Activated T-cell treated with anti-CD3 and anti-CD28 coated beads, Interleukin-2, amount 50 U/mL, for 4 hours (primary cell): ENCODE results near the gene SEMA5B. TPM values are rescaled to one million over a fixed set of nuclear protein-coding genes. Genes with fewer than 3 reads are reported as not detected.

Experiments used
- ATAC-seq, 2 donors: fragments of 200-7000 bp; cut with Tn5 transposase; one replicate each; pipeline ENCODE4 v1.10.0; 2021
- DNase-seq: peaks from one replicate; pipeline ENCODE4 v3.0.0-alpha.2; 2020
- H3K27me3 Mint-ChIP-seq: one replicate; pipeline ENCODE4 v1.8.0; 2021; ENCODE audit warnings: low read depth, mixed read lengths
- H3K36me3 Mint-ChIP-seq: one replicate; pipeline ENCODE4 v1.8.0; 2022; ENCODE audit warnings: mixed read lengths; ENCODE audit not compliant: insufficient read depth
- H3K4me1 Mint-ChIP-seq: one replicate; pipeline ENCODE4 v1.8.0; 2021; ENCODE audit warnings: low read depth, mixed read lengths
- H3K4me3 Mint-ChIP-seq: one replicate; pipeline ENCODE4 v1.8.0; 2021; ENCODE audit warnings: mild to moderate bottlenecking, moderate library complexity, mixed read lengths
- H3K9me3 Mint-ChIP-seq: one replicate; pipeline ENCODE4 v1.8.0; 2021; ENCODE audit warnings: mixed read lengths
- total RNA-seq, 3 donors: library from RNA; stranded (reverse); gene quantifications; one replicate each; pipeline ENCODE4 v1.2.1, GENCODE V29; 2021

SEMA5B gene
- total RNA-seq, 3 donors from 2014 or later: not detected

- no peak overlapping the region for H3K4me3 Mint-ChIP-seq
- ATAC-seq: no peak
- H3K9me3 Mint-ChIP-seq: no peaks in the 10 kb centered on the region
- H3K4me1 Mint-ChIP-seq: no peaks in the 10 kb centered on the region
- no peaks in the 10 kb centered on the region for H3K36me3 Mint-ChIP-seq
- peaks cover 22% of the 10 kb centered on the region for H3K27me3 Mint-ChIP-seq
- no peak for DNase-seq
These were observed 71.5 kb downstream of the SEMA5B start for GRCh38 chr3:122955916-122956692.

GRCh38 chr3:122952520-122952919 lies 75.0 kb downstream of the SEMA5B start:
- DNase-seq (no peak), ATAC-seq (no peak)
- Mint-ChIP-seq H3K4me1 (no peaks in the 10 kb centered on the region), H3K9me3 (no peaks in the 10 kb centered on the region), H3K27me3 (peaks cover 13% of the 10 kb centered on the region), H3K36me3 (no peaks in the 10 kb centered on the region), H3K4me3 (no peak overlapping the region)

GRCh38 chr3:122948408-122948807 lies 79.2 kb downstream of the SEMA5B start:
- H3K9me3 Mint-ChIP-seq: no peaks in the 10 kb centered on the region
- no peaks in the 10 kb centered on the region for H3K4me1 Mint-ChIP-seq
- ATAC-seq: no peak
- no peaks in the 10 kb centered on the region for H3K27me3 Mint-ChIP-seq
- no peak overlapping the region for H3K4me3 Mint-ChIP-seq
- DNase-seq: no peak
- no peaks in the 10 kb centered on the region for H3K36me3 Mint-ChIP-seq

- no peak overlapping the region for H3K4me3 Mint-ChIP-seq
- H3K27me3 Mint-ChIP-seq: no peaks in the 10 kb centered on the region
- H3K36me3 Mint-ChIP-seq: no peaks in the 10 kb centered on the region
- no peaks in the 10 kb centered on the region for H3K9me3 Mint-ChIP-seq
- ATAC-seq (no peak), DNase-seq (no peak)
- H3K4me1 Mint-ChIP-seq: no peaks in the 10 kb centered on the region
These were observed 79.8 kb downstream of the SEMA5B start for GRCh38 chr3:122947738-122948137.

- no peak for DNase-seq
- Mint-ChIP-seq H3K36me3 (no peaks in the 10 kb centered on the region), H3K4me1 (no peaks in the 10 kb centered on the region), H3K27me3 (no peaks in the 10 kb centered on the region), H3K9me3 (no peaks in the 10 kb centered on the region), H3K4me3 (no peak overlapping the region)
- no peak for ATAC-seq
These were observed 80.4 kb downstream of the SEMA5B start for GRCh38 chr3:122947196-122947595.

- no peaks in the 10 kb centered on the region for H3K9me3 Mint-ChIP-seq
- DNase-seq: no peak
- no peak overlapping the region for H3K4me3 Mint-ChIP-seq
- no peaks in the 10 kb centered on the region for H3K36me3 Mint-ChIP-seq
- H3K27me3 Mint-ChIP-seq: no peaks in the 10 kb centered on the region
- H3K4me1 Mint-ChIP-seq: no peaks in the 10 kb centered on the region
- ATAC-seq: no peak
These were observed 81.4 kb downstream of the SEMA5B start for GRCh38 chr3:122946185-122946584.

GRCh38 chr3:122945230-122945629 lies 82.3 kb downstream of the SEMA5B start:
- DNase-seq (no peak), ATAC-seq (no peak)
- no peaks in the 10 kb centered on the region for H3K9me3 Mint-ChIP-seq
- H3K36me3 Mint-ChIP-seq: no peaks in the 10 kb centered on the region
- no peaks in the 10 kb centered on the region for H3K27me3 Mint-ChIP-seq
- peaks cover 5% of the 10 kb centered on the region for H3K4me1 Mint-ChIP-seq
- no peak overlapping the region for H3K4me3 Mint-ChIP-seq

- no peak for ATAC-seq
- Mint-ChIP-seq H3K4me1 (peaks cover 5% of the 10 kb centered on the region), H3K9me3 (no peaks in the 10 kb centered on the region), H3K27me3 (no peaks in the 10 kb centered on the region), H3K36me3 (no peaks in the 10 kb centered on the region), H3K4me3 (no peak overlapping the region)
- no peak for DNase-seq
These were observed 82.8 kb downstream of the SEMA5B start for GRCh38 chr3:122944671-122945161.

- Mint-ChIP-seq H3K9me3 (no peaks in the 10 kb centered on the region), H3K36me3 (no peaks in the 10 kb centered on the region)
These were observed 83.8 kb downstream of the SEMA5B start for GRCh38 chr3:122943828-122944190.

GRCh38 chr3:122942937-122943827 lies 84.4 kb downstream of the SEMA5B start:
- Mint-ChIP-seq H3K9me3 (no peaks in the 10 kb centered on the region), H3K36me3 (no peaks in the 10 kb centered on the region), H3K4me3 (no peak overlapping the region), H3K4me1 (peaks cover 5% of the 10 kb centered on the region), H3K27me3 (no peaks in the 10 kb centered on the region)
- ATAC-seq (peak in 1 of 2 donors; percentile 54), DNase-seq (no peak)

More at GRCh38 chr3:122943828-122944190, 83.8 kb downstream of the SEMA5B start:
- Mint-ChIP-seq H3K4me1 (peaks cover 5% of the 10 kb centered on the region), H3K27me3 (no peaks in the 10 kb centered on the region), H3K4me3 (no peak overlapping the region)
- DNase-seq: no peak
- no peak for ATAC-seq

- H3K4me1 Mint-ChIP-seq: peaks cover 5% of the 10 kb centered on the region
- DNase-seq: no peak
- no peaks in the 10 kb centered on the region for H3K27me3 Mint-ChIP-seq
- no peak overlapping the region for H3K4me3 Mint-ChIP-seq
- H3K36me3 Mint-ChIP-seq: no peaks in the 10 kb centered on the region
- no peak for ATAC-seq
- no peaks in the 10 kb centered on the region for H3K9me3 Mint-ChIP-seq
These were observed 85.3 kb downstream of the SEMA5B start for GRCh38 chr3:122942239-122942638.

GRCh38 chr3:122941228-122942206 lies 86.0 kb downstream of the SEMA5B start:
- no peak for ATAC-seq
- Mint-ChIP-seq H3K36me3 (no peaks in the 10 kb centered on the region), H3K4me3 (no peak overlapping the region), H3K9me3 (no peaks in the 10 kb centered on the region), H3K27me3 (peaks cover 1% of the 10 kb centered on the region), H3K4me1 (peaks cover 5% of the 10 kb centered on the region)
- DNase-seq: no peak

- no peaks in the 10 kb centered on the region for H3K36me3 Mint-ChIP-seq
- peaks cover 5% of the 10 kb centered on the region for H3K27me3 Mint-ChIP-seq
- ATAC-seq (no peak), DNase-seq (no peak)
- H3K9me3 Mint-ChIP-seq: no peaks in the 10 kb centered on the region
- no peak overlapping the region for H3K4me3 Mint-ChIP-seq
- H3K4me1 Mint-ChIP-seq: peaks cover 5% of the 10 kb centered on the region
These were observed 86.9 kb downstream of the SEMA5B start for GRCh38 chr3:122940628-122941086.
